ENCODE measurements around the gene OR10K2. TPM values are rescaled to one million over a fixed set of nuclear protein-coding genes. Genes with fewer than 3 reads are reported as not detected.

The OR10K2 gene, protein sequence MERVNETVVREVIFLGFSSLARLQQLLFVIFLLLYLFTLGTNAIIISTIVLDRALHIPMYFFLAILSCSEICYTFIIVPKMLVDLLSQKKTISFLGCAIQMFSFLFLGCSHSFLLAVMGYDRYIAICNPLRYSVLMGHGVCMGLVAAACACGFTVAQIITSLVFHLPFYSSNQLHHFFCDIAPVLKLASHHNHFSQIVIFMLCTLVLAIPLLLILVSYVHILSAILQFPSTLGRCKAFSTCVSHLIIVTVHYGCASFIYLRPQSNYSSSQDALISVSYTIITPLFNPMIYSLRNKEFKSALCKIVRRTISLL
- not detected for polyA plus RNA-seq (2012; ENCODE audit: insufficient read depth, insufficient read length, low read depth)

DNA sequence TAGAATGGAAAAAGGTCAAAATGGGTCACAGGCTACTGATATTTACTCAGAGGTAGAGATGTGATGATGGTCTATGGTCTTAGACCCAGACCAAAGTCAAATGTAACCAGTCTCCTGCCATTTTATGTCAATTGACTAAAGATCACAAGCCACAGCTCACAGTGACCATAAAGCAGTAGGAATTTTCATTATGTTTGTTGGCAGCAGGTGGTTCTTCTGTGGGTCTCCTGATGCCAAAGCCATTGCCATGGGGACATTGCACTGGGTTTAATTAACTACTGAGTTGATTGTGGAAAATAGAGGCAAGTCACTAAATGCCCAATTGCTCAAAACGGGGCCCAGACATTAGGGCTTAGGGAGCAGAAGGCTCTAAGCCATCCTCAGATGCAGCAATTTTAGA, at the start of gene OR10K2:
TSS of gene OR10K2 (minus strand) at position 101 of the 400 bp plus-strand sequence. CDS start 5,371 bp downstream, outside the sequence.
- Histone ChIP-seq H3K36me3 (no peaks in the 10 kb centered on the region), H3K4me1 (no peaks in the 10 kb centered on the region), H3K4me3 (ENCODE audit: low read depth, low read length) (no peak within 1 kb of the TSS), H3K9me3 (no peaks in the 10 kb centered on the region), H3K27me3 (no peaks in the 10 kb centered on the region)
- DNase-seq: no peak
- TF ChIP-seq, protein P1, sequence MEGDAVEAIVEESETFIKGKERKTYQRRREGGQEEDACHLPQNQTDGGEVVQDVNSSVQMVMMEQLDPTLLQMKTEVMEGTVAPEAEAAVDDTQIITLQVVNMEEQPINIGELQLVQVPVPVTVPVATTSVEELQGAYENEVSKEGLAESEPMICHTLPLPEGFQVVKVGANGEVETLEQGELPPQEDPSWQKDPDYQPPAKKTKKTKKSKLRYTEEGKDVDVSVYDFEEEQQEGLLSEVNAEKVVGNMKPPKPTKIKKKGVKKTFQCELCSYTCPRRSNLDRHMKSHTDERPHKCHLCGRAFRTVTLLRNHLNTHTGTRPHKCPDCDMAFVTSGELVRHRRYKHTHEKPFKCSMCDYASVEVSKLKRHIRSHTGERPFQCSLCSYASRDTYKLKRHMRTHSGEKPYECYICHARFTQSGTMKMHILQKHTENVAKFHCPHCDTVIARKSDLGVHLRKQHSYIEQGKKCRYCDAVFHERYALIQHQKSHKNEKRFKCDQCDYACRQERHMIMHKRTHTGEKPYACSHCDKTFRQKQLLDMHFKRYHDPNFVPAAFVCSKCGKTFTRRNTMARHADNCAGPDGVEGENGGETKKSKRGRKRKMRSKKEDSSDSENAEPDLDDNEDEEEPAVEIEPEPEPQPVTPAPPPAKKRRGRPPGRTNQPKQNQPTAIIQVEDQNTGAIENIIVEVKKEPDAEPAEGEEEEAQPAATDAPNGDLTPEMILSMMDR (IDR thresholded peaks at IDR 0.05; ENCODE audit: low read depth, low read length): no peak

DNA sequence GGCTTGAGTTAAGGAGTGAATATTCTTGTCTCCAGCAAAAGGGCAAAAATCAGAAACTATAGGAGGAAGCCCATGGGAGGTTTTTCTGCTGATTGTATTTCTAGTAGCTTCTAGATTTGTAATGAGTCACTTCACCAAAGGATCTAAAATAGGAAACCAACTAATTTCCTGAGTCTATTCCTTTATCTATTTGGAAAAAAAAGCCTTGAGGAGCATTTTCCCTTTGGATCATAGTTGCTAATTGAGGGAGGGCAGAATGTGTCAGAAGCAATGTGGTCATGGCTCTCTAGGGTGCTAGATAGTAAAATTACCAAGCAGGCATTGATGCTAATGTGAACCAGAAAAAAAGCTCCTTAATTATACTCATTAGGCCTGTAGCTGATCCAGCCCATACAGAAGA, 45.9 kb upstream of the OR10K2 start, which contains the start of gene OR10R2:
TSS of gene OR10R2 (plus strand) at position 301 of the 400 bp plus-strand sequence. CDS start 106 bp downstream, outside the sequence.
- no peak for DNase-seq
- Histone ChIP-seq H3K4me3 (ENCODE audit: low read depth, low read length) (no peak within 1 kb of the TSS), H3K4me1 (no peaks in the 10 kb centered on the region), H3K27me3 (no peaks in the 10 kb centered on the region), H3K9me3 (no peaks in the 10 kb centered on the region), H3K36me3 (no peaks in the 10 kb centered on the region)
- TF ChIP-seq, protein P1 (IDR thresholded peaks at IDR 0.05; ENCODE audit: low read depth, low read length): no peak

DNA sequence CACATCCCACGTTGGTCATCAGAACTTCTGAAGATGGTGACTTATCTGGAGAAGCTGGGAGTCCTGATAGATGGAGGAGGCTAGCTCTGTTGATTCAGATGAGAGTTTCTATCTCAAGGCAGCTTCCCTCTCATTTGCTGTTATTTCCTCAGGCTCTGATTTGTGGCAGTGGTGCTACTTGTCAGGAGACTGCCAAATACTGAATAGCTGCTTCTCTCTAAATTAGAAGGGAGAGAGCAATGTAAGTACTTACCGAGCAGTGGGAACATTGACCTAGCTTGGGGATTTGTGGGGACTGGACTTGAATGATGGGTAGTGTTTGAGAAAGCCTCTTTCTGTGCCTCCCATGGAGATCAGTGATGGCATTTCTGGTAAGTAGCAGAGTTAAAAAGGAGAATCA, 35.5 kb upstream of the OR10K2 start, which contains the start of gene OR10K1:
TSS of gene OR10K1 (plus strand) at position 301 of the 400 bp plus-strand sequence. CDS start 3,728 bp downstream, outside the sequence.
- TF ChIP-seq, protein P1 (IDR thresholded peaks at IDR 0.05; ENCODE audit: low read depth, low read length): no peak
- Histone ChIP-seq H3K4me3 (ENCODE audit: low read depth, low read length) (no peak within 1 kb of the TSS), H3K36me3 (no peaks in the 10 kb centered on the region), H3K4me1 (no peaks in the 10 kb centered on the region), H3K9me3 (no peaks in the 10 kb centered on the region), H3K27me3 (no peaks in the 10 kb centered on the region)
- no peak for DNase-seq

DNA sequence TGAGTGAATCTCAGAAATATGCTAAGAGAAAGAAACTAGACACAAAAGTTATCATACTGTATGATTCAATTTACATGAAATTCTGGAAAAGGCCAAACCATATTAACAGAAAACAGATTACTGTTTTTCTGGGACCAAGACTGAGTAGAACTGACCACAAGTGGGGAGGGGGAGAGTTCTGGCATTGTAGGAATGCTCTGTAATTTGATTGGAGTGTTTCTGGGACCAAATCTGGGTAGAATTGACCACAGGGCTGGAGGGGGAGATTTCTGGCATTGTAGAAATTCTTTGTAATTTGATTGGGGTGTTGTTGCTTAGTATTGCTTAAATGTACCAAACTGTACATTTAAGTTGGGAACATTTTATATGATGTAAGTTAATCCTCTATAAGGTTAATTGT, 32.2 kb upstream of the OR10K2 start:
- no peak overlapping the region for H3K4me3 ChIP-seq (ENCODE audit: low read depth, low read length)
- no peaks in the 10 kb centered on the region for H3K9me3 ChIP-seq
- TF ChIP-seq, protein P1 (IDR thresholded peaks at IDR 0.05; ENCODE audit: low read depth, low read length): no peak
- DNase-seq: no peak
- no peaks in the 10 kb centered on the region for H3K36me3 ChIP-seq
- H3K4me1 ChIP-seq: no peaks in the 10 kb centered on the region
- H3K27me3 ChIP-seq: no peaks in the 10 kb centered on the region

DNA sequence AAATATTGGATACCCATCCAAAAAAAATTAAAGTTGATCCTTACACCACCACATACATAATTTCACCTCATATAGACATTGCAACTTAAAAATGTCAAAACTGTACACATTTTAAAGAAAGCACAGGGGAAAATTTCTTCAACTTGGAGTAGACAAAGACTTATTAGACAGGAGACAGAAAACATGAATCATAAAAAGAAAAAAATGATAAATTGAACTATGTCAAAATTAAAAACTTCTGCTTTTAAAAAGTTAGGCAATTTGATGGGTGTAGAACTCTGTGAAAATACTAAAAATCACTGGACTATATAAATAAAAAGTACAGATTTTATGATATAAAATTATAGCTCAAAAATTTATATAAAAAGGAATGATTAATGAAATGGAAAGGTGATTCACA, 31.2 kb upstream of the OR10K2 start:
- TF ChIP-seq, protein P1 (IDR thresholded peaks at IDR 0.05; ENCODE audit: low read depth, low read length): no peak
- Histone ChIP-seq H3K36me3 (no peaks in the 10 kb centered on the region), H3K9me3 (no peaks in the 10 kb centered on the region), H3K4me1 (no peaks in the 10 kb centered on the region), H3K27me3 (no peaks in the 10 kb centered on the region), H3K4me3 (ENCODE audit: low read depth, low read length) (no peak overlapping the region)
- no peak for DNase-seq

DNA sequence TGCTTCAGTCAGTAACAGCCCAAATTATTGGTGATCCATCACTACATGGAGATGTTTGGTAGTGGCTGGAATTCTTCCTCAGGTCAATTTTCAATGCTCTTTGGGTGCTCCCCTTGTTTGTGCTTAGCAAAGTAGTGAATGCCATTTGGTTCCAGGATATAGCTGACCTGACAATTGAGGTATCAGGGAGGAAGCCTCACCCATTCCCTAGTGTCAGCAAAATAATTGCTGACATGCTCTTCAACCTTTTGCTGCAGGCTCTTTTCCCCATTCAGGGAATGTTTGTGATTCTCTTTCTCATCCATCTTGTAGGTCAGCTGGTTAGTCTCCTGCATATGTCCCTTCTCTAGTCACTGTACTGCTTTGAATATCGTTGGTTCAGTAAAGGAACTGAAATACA, 28.5 kb upstream of the OR10K2 start:
- Histone ChIP-seq H3K36me3 (no peaks in the 10 kb centered on the region), H3K4me1 (no peaks in the 10 kb centered on the region), H3K4me3 (ENCODE audit: low read depth, low read length) (no peak overlapping the region), H3K27me3 (no peaks in the 10 kb centered on the region), H3K9me3 (no peaks in the 10 kb centered on the region)
- TF ChIP-seq, protein P1 (IDR thresholded peaks at IDR 0.05; ENCODE audit: low read depth, low read length): no peak
- no peak for DNase-seq

All from BE2C (cell line).